Upper lobe of left lung (tissue), 6 donors: ENCODE results near the gene PCDHA10. TPM values are rescaled to one million over a fixed set of nuclear protein-coding genes. Genes with fewer than 3 reads are reported as not detected.
"Not testable (repeated sequence)": the region's sequence is repeated elsewhere in the genome, so short reads cannot be mapped to it uniquely, and the experiment has no call there.

ENCODE experiments used
- ATAC-seq, 2 donors: fragments of 200-7000 bp; cut with Tn5 transposase; one replicate each; pipeline ENCODE4 v1.9.1; 2022; ENCODE audit warnings: mild to moderate bottlenecking in 2 of 2, moderate library complexity in 2 of 2; ENCODE audit not compliant: low FRiP score in 2 of 2
- DNase-seq, 2 donors: peaks; one replicate each; pipeline ENCODE4 v3.0.0-alpha.2; 2019 to 2020
- H3K27ac ChIP-seq, 4 donors: fragments of 200-600 bp; sonication (generic); one replicate each; pipeline ENCODE4 v1.5.1; 2016 to 2019
- H3K27me3 ChIP-seq, 4 donors: fragments of 200-600 bp; sonication (generic); one replicate each; pipeline ENCODE4 v1.5.1; 2017 to 2019
- H3K36me3 ChIP-seq, 4 donors: fragments of 200-600 bp; sonication (generic); one replicate each; pipeline ENCODE4 v1.5.1; 2016 to 2019
- H3K4me1 ChIP-seq, 4 donors: fragments of 200-600 bp; sonication (generic); one replicate each; pipeline ENCODE4 v1.5.1; 2018 to 2019
- H3K4me3 ChIP-seq, 4 donors: fragments of 200-600 bp; sonication (generic); one replicate each; pipeline ENCODE4 v1.5.1; 2017 to 2019; ENCODE audit warnings: mild to moderate bottlenecking in 2 of 4, moderate library complexity in 1 of 4
- H3K9me3 ChIP-seq, 4 donors: fragments of 200-600 bp; sonication (generic); one replicate each; pipeline ENCODE4 v1.5.1; 2018 to 2019
- CTCF ChIP-seq, 6 experiments: fragments of 450-650 bp in 4 of 6; fragments of 200-600 bp in 2 of 6; sonication (generic) in 2 of 6; IDR thresholded peaks; one replicate each; pipeline ENCODE4 v1.5.1; 2016 to 2019; ENCODE audit warnings: antibody characterized with exemption in 6 of 6
- EP300 ChIP-seq, 4 donors: sonication (generic); formaldehyde crosslinking; IDR thresholded peaks; one replicate each; pipeline ENCODE4 v1.5.1; 2017; ENCODE audit warnings: antibody characterized with exemption in 4 of 4, control low read depth in 2 of 4
- POLR2A ChIP-seq, 4 donors: fragments of 450-650 bp; IDR thresholded peaks; one replicate each; pipeline ENCODE4 v1.5.1; 2016 to 2017; ENCODE audit warnings: antibody characterized with exemption in 4 of 4, mild to moderate bottlenecking in 2 of 4
- POLR2AphosphoS5 ChIP-seq, 2 donors: sonication (generic); formaldehyde crosslinking; IDR thresholded peaks; one replicate each; pipeline ENCODE4 v1.5.1; 2017; ENCODE audit warnings: antibody characterized with exemption in 2 of 2
- WGBS, 2 donors: methylation state at CpG; one replicate each; pipeline ENCODE4 v1.1.5; 2017 to 2018; 5-methylcytosine and 5-hydroxymethylcytosine counted together
- total RNA-seq, 6 donors: library from RNA; depleted of rRNA in 4 of 6; stranded (reverse); fragments of >200 nt in 4 of 6; gene quantifications; one replicate each; pipeline versions ENCODE4 v1.1.0 to v1.2.1, GENCODE V29; 2016 to 2021
- donor health status: DM: no; HTN: no; CAD: no; lungs with moderate emphysema.
- donor health status: DM: no; HTN: yes; CAD: no; lungs with severe emphysema.

The PCDHA10 gene
- total RNA-seq, 6 donors from 2014 or later, result 0.30 to 7.6 (median 2.2) TPM

GRCh38 chr5:140828362-140828737, 27.3 kb upstream of the PCDHA10 start:
- Histone ChIP-seq H3K27me3 (no peaks in the 10 kb centered on the region), H3K27ac (no peak overlapping the region), H3K4me1 (no peaks in the 10 kb centered on the region), H3K36me3 (no peaks in the 10 kb centered on the region), H3K4me3 (peak overlapping the region in 1 of 4 donors; percentile 21), H3K9me3 (peaks cover 4 to 40% (median 26%) of the 10 kb centered on the region in 4 donors)
- 28 to 33% methylated on average over 14 to 18 of the region's 18 CpGs for WGBS, 2 donors
- DNase-seq (no peak), ATAC-seq (no peak)
- no peak for TF ChIP-seq POLR2A (IDR thresholded peaks at IDR 0.05)
- TF ChIP-seq EP300 (IDR thresholded peaks at IDR 0.05), result no peak
- no peak for TF ChIP-seq POLR2AphosphoS5 (IDR thresholded peaks at IDR 0.05)
- TF ChIP-seq CTCF (IDR thresholded peaks at IDR 0.05), result no peak

DNA sequence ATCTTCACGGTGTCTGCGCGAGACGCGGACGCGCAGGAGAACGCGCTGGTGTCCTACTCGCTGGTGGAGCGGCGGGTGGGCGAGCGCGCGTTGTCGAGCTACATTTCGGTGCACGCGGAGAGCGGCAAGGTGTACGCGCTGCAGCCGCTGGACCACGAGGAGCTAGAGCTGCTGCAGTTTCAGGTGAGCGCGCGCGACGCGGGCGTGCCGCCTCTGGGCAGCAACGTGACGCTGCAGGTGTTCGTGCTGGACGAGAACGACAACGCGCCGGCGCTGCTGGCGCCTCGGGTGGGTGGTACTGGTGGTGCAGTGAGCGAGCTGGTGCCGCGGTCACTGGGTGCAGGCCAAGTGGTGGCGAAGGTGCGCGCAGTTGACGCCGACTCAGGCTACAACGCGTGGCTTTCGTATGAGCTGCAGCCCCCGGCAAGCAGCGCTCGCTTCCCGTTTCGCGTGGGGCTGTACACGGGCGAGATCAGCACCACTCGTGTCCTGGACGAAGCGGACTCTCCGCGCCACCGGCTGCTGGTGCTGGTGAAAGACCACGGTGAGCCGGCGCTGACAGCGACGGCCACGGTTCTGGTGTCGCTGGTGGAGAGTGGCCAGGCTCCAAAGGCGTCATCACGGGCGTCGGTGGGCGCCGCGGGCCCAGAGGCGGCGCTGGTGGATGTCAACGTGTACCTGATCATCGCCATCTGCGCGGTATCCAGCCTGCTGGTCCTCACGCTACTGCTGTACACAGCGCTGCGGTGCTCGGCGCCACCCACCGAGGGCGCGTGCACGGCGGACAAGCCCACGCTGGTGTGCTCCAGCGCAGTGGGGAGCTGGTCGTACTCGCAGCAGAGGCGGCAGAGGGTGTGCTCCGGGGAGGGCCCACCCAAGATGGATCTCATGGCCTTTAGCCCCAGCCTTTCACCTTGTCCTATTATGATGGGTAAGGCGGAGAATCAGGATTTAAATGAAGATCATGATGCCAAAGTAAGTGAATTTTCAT, 25.9 kb upstream of the PCDHA10 start:
- not testable (repeated sequence) for H3K36me3 ChIP-seq, H3K4me1 ChIP-seq, H3K4me3 ChIP-seq, H3K27me3 ChIP-seq, H3K27ac ChIP-seq, ATAC-seq
- 61 to 65% methylated on average over 29 to 106 of the region's 106 CpGs for WGBS, 2 donors
- DNase-seq, result peak in 1 of 2 donors; percentile 83
- peaks cover 8 to 41% (median 30%) of the 10 kb centered on the region in 4 donors for H3K9me3 ChIP-seq

- H3K4me3 ChIP-seq, result peak within 1 kb of the TSS in 3 of 4 donors; percentile 5 to 25 (median 16)
Observed at GRCh38 chr5:140833993-140834392, 21.7 kb upstream of the PCDHA10 start, which contains the start of gene PCDHA7. PCDHA7 (plus strand) TSS chr5:140834269; CDS start chr5:140834384, 115 bp downstream.

GRCh38 chr5:140834439-140835008, 21.2 kb upstream of the PCDHA10 start:
- WGBS, 2 donors, result 26% methylated on average over 12 to 26 of the region's 38 CpGs
- peak overlapping the region in 3 of 4 donors; percentile 5 to 25 (median 16) for H3K4me3 ChIP-seq
- H3K4me1 ChIP-seq, H3K27me3 ChIP-seq, H3K27ac ChIP-seq, ATAC-seq, H3K36me3 ChIP-seq: not testable (repeated sequence)
- peak in 1 of 2 donors; percentile 54 for DNase-seq
- H3K9me3 ChIP-seq, result peaks cover 10 to 38% (median 31%) of the 10 kb centered on the region in 4 donors

More at GRCh38 chr5:140833993-140834392, 21.7 kb upstream of the PCDHA10 start, which contains the start of gene PCDHA7:
- Histone ChIP-seq H3K27me3 (no peaks in the 10 kb centered on the region), H3K27ac (no peak within 1 kb of the TSS), H3K4me1 (no peaks in the 10 kb centered on the region), H3K9me3 (peaks cover 10 to 43% (median 36%) of the 10 kb centered on the region in 4 donors), H3K36me3 (no peaks in the 10 kb centered on the region)
- ATAC-seq, result no peak
- WGBS, 2 donors, result 8 to 16% methylated on average over 8 of the region's 8 CpGs
- no peak for DNase-seq
- TF ChIP-seq CTCF (IDR thresholded peaks at IDR 0.05) (no peak), EP300 (IDR thresholded peaks at IDR 0.05) (no peak), POLR2A (IDR thresholded peaks at IDR 0.05) (no peak), POLR2AphosphoS5 (IDR thresholded peaks at IDR 0.05) (no peak)

GRCh38 chr5:140835622-140836510, 19.8 kb upstream of the PCDHA10 start:
- no peak for ATAC-seq
- Histone ChIP-seq H3K27ac (no peak overlapping the region), H3K4me3 (no peak overlapping the region), H3K4me1 (no peaks in the 10 kb centered on the region), H3K9me3 (peaks cover 7 to 30% (median 24%) of the 10 kb centered on the region in 4 donors), H3K36me3 (no peaks in the 10 kb centered on the region), H3K27me3 (no peaks in the 10 kb centered on the region)
- no peak for TF ChIP-seq POLR2A (IDR thresholded peaks at IDR 0.05)
- DNase-seq, result peak in 1 of 2 donors; percentile 82
- 57 to 63% methylated on average over 17 to 80 of the region's 103 CpGs for WGBS, 2 donors
